A549 treated with DMSO at 1 μM for 4 hours (cell line): ENCODE data around the gene CDC25C. TPM values are rescaled to one million over a fixed set of nuclear protein-coding genes. Genes with fewer than 3 reads are reported as not detected.

Experiments used
- total RNA-seq: library from RNA; stranded (reverse); fragments of 200-300 nt; extraction: Qiagen RNA extraction; gene quantifications from 5 replicates; pipeline ENCODE4 v1.2.3, GENCODE V29; 2022; ENCODE audit warnings: low read depth

CDC25C gene
- 10.6 to 12.8 TPM (median 12.2 TPM) in 5 replicates for total RNA-seq

GRCh38 chr5:138331449-138332368 lies at the start of gene CDC25C:
Gene CDC25C (minus strand): TSS chr5:138331804. CDS start chr5:138331180, 624 bp downstream.

GRCh38 chr5:138352071-138352721 lies 20.6 kb upstream of the CDC25C start, which contains the start of gene KDM3B:
Gene KDM3B (plus strand): TSS chr5:138352685. CDS start chr5:138352796, 111 bp downstream.

DNA sequence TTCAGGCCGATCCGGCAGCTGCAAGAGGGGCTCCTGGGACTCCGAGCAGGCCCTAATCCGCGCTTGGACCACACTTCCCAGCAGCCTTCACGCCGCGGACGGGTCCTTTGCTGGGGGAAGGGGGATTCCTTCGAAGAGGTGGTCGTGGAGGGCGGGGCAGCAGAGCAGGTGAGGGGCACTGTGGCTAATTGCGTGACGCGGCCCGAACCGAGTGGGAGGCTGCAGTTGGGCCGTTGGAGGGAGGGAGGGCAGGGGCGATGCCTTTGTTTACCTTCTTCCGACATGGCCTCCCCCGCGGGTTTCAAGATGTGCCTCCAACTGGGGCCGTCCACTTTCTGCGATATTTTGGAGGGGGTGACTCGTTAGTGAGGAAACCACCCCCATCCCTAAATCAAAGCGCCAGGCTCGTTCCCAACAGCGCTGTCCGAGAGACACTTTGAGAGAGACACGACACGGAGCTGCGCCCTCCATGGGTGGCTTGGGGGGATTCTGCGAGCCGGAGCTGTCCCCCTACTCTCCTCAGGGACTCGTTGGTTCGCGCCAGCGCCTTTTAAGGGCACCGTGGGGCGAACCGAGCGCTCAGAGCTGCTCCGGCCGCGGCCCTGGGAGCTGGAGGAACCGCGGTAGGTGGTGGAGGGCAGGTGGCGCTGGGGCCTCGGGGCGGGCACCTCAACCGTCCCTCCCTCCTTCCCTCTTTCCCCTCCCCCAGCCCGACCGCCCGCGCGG lies 6.2 kb upstream of the CDC25C start, which contains the start of gene FAM53C:
TSS of gene FAM53C (plus strand) at position 582 of the 726 bp plus-strand sequence. CDS start 3,070 bp downstream, outside the sequence.

GRCh38 chr5:138274189-138274853 lies 57.3 kb downstream of the CDC25C start, which contains the start of gene GFRA3:
Gene GFRA3 (minus strand): TSS chr5:138274621. CDS start chr5:138274424, 197 bp downstream.

Other genes with a start within 250 kb of the CDC25C start
- gene WNT8A, start 247.8 kb downstream of the CDC25C start, total RNA-seq, result not detected in 5 replicates
- not detected in 5 replicates for gene NME5, start 192.4 kb downstream of the CDC25C start, total RNA-seq
- 50.3 to 59.3 TPM (median 57.1 TPM) in 5 replicates for gene BRD8, start 153.2 kb downstream of the CDC25C start, total RNA-seq
- gene KIF20A, start 152.7 kb downstream of the CDC25C start, total RNA-seq, result 43.0 to 53.6 TPM (median 47.9 TPM) in 5 replicates
- gene CDC23, start 118.5 kb downstream of the CDC25C start, total RNA-seq, result 27.7 to 33.9 TPM (median 31.8 TPM) in 5 replicates
- 0.05 to 0.10 TPM (median 0.07 TPM) in 5 replicates for gene GFRA3, start 57.2 kb downstream of the CDC25C start, total RNA-seq
- gene FAM53C, start 6.5 kb upstream of the CDC25C start, total RNA-seq, result 22.4 to 24.1 TPM (median 23.7 TPM) in 5 replicates
- gene KDM3B, start 20.9 kb upstream of the CDC25C start, total RNA-seq, result 39.6 to 47.6 TPM (median 45.5 TPM) in 5 replicates
- 5.4 to 7.7 TPM (median 7.0 TPM) in 5 replicates for gene REEP2, start 107.3 kb upstream of the CDC25C start, total RNA-seq
- 7.2 to 14.2 TPM (median 11.2 TPM) in 5 replicates for gene EGR1, start 133.7 kb upstream of the CDC25C start, total RNA-seq
- gene ETF1, start 211.4 kb upstream of the CDC25C start, total RNA-seq, result 123 to 152 TPM (median 137 TPM) in 5 replicates
- 360 to 380 TPM (median 364 TPM) in 5 replicates for gene HSPA9, start 243.6 kb upstream of the CDC25C start, total RNA-seq